Pulmonary artery endothelial cell (primary cell): ENCODE measurements around the gene C7orf33. TPM values are rescaled to one million over a fixed set of nuclear protein-coding genes. Genes with fewer than 3 reads are reported as not detected.
"Not testable (repeated sequence)": the region's sequence is repeated elsewhere in the genome, so short reads cannot be mapped to it uniquely, and the experiment has no call there.

Experiments used
- DNase-seq: peaks from one replicate; pipeline ENCODE4 v3.0.0-alpha.2; 2011; ENCODE audit warnings: low read depth, low spot score
- total RNA-seq: library from RNA; depleted of rRNA; stranded (reverse); fragments of >200 nt; gene quantifications from 2 replicates; pipeline ENCODE4 v1.2.3, GENCODE V29; 2014

Gene C7orf33
- total RNA-seq: not detected in 2 replicates

GRCh38 chr7:148590471-148590870 lies at the start of gene C7orf33:
Gene C7orf33 (plus strand): TSS chr7:148590766. CDS start chr7:148590926, 160 bp downstream.
- DNase-seq: no peak

GRCh38 chr7:148541891-148542504 lies 48.6 kb upstream of the C7orf33 start:
- DNase-seq: no peak

- no peak for DNase-seq
Measured at GRCh38 chr7:148543302-148543701, 47.3 kb upstream of the C7orf33 start.

DNA sequence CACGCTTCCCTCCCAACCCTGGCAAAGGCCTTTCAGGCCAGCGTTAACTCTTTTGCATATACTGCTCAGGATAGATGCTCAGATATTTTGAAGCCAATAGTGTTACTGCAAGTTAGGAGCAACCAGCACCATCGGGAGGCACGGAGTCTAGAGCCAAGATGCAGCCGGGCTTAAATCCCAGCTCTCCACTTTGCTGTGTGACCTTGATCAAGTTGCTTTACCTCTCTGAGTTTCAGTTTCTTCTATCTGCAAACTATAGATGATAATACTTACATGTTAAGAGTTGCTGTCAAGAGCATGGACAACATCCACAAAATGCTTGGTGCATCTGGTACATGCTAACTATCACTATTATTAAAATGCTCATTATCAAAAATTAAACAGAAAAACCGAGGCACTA lies 45.4 kb upstream of the C7orf33 start:
- no peak for DNase-seq

- no peak for DNase-seq
Measured at GRCh38 chr7:148545932-148546331, 44.6 kb upstream of the C7orf33 start.

GRCh38 chr7:148546857-148547256 lies 43.7 kb upstream of the C7orf33 start:
- DNase-seq: no peak

- no peak for DNase-seq
Measured at GRCh38 chr7:148547951-148548350, 42.6 kb upstream of the C7orf33 start.

DNA sequence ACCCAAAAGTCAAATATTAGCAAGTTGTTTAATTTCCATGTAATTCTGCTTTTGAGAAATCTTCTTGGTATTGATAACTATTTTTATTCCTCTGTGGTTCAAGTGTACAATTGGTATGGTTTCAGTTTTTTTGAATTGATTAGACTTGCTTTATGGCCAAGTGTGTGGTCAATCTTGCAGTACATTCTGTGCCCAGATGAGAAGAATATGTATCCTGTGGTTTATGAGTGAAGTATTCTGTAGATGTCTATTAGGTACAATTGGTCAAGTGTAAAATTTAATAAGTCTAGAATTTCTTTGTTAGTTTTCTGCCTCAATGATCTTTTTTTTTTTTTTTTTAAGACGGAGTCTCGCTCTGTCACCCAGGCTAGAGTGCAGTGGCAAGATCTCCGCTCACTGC lies 36.6 kb upstream of the C7orf33 start:
- DNase-seq: no peak

GRCh38 chr7:148556892-148557291 lies 33.7 kb upstream of the C7orf33 start:
- DNase-seq: no peak

DNA sequence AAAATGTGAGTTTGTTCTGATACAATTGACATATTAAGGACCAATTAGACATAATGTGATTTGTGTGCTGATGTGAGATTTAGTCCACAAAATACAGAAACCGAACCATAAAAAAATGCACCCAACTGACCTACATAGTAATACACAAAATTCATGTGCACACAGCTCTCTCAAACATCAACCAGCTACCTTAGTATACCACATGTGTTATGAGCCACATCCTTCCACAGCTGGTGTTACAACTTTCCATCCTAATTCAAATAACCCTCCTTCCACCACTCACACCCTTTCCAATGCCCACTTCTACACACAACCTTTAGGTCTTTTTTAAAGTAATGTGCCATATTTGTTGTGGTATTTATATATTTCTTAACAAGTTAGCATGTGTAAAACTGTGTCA lies 31.7 kb upstream of the C7orf33 start:
- no peak for DNase-seq

DNA sequence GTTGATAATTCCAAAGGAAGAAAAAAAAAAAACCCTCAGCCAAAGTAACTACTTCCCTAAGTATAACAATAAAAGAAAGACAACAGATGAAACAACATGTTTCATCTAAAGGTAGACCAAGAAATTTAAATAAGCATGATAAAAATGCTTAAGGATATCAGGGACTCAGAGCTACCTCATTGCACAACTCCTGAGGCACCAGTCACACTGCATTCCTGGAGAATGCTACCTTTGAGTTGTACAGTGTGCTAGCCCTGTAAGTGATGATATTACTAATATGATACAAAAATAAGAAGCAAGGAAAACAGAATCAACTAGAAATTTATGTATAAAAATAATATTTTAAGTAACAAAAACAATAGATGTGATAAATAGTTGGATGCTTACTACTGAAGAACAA lies 29.5 kb upstream of the C7orf33 start:
- no peak for DNase-seq

GRCh38 chr7:148563583-148564274 lies 26.8 kb upstream of the C7orf33 start:
- DNase-seq: no peak

DNA sequence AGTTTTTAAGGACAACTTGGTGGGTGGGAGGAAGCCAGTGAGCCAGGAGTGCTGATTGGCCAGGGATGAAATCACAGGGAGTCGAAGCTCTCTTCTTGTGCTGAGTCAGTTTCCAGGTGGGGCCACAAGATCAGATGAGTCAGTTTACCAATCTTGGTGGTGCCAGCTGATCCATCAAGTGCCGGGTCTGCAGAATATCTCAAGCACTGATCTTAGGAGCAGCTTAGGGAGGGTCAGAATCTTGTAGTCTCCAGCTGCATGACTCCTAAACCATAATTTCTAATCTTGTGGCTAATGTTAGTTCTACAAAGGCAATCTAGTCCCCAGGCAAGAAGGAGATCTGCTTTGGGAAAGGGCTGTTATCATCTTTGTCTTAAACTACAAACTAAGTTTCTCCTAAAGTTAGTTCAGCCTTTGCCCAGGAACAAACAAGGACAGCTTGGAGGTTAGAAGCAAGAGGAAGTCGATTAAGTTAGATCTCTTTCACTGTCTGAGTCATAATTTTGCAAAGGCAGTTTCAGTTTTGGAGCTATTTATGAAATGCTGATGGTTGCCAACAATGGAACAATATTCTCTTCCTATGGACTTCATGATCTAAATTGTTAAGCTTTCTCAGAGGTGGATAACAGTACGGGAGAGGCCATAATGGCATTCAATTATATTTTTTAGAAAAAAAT lies 26.2 kb upstream of the C7orf33 start:
- not testable (repeated sequence) for DNase-seq

DNA sequence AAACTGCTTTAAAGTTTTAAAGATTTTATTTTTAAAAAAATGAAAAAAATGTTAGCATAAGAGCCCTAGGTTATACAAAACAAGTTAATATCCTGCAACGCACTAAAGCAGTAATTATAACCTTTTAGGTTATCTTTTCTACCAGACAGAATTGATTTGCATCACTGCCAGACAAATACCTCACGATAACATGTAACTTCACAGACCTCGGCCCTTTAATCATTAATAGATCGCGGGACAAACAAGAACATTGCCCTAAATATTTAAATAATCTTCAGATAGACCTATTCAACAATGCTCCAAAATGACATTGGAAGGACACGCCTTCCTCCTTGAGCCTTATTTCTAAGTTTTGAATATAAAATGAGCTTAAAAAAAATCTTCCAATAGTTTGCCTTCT lies 23.8 kb upstream of the C7orf33 start:
- DNase-seq: no peak

GRCh38 chr7:148567524-148567923 lies 23.0 kb upstream of the C7orf33 start:
- no peak for DNase-seq

DNA sequence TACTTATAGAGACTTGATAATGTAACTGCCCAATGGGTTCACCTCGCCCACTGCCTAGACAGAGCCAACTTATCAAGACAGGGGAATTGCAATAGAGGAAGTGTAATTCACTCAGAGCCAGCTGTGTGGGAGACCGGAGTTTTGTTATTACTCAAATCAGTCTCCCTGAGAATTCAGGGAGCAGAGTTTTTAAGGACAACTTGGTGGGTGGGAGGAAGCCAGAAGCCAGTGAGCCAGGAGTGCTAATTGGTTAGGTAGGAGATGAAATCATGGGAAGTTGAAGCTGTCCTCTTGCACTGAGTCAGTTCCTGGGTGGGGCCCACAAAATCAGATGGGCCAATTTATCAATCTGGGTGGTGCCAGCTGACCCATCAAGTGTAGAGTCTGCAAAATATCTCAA lies 20.1 kb upstream of the C7orf33 start:
- no peak for DNase-seq

GRCh38 chr7:148570973-148571372 lies 19.6 kb upstream of the C7orf33 start:
- not testable (repeated sequence) for DNase-seq

- no peak for DNase-seq
Measured at GRCh38 chr7:148571381-148571780, 19.2 kb upstream of the C7orf33 start.

DNA sequence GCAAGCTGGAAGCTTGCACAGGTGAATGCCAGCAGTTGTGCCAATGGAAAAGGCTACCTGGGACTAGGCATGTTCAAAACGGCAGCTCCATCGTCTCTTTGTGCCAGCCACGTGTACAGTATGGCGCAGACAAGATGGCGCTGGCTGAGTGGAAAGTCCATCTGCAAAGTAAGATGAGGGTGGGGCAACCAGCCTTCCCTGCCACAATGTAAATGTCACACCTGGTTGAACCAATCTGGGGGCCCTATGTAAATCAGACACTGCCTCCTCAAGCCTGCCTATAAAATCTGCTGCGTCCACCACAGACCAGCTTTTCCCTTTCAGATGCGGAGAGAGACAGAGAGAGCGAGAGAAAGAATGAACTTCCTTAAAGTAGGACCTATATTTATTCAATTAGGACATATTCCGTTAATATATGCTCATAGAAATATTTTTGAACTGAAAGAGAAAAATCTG lies 18.5 kb upstream of the C7orf33 start:
- no peak for DNase-seq

DNA sequence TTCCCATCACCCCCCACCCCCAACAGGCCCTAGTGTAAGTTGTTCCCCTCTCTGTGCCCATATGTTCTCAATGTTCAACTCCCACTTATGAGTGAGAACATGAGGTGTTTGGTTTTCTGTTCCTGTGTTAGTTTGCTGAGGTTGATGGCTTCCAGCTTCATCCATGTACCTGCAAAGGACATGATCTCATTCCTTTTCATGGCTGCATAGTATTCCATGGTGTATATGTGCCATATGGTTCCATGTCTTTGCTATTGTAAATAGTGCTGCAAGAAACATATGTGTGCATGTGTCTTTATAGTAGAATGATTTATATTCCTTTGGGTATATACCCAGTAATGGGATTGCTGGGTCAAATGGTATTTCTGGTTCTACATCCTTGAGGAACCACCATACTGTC lies 17.0 kb upstream of the C7orf33 start:
- DNase-seq: not testable (repeated sequence)

DNA sequence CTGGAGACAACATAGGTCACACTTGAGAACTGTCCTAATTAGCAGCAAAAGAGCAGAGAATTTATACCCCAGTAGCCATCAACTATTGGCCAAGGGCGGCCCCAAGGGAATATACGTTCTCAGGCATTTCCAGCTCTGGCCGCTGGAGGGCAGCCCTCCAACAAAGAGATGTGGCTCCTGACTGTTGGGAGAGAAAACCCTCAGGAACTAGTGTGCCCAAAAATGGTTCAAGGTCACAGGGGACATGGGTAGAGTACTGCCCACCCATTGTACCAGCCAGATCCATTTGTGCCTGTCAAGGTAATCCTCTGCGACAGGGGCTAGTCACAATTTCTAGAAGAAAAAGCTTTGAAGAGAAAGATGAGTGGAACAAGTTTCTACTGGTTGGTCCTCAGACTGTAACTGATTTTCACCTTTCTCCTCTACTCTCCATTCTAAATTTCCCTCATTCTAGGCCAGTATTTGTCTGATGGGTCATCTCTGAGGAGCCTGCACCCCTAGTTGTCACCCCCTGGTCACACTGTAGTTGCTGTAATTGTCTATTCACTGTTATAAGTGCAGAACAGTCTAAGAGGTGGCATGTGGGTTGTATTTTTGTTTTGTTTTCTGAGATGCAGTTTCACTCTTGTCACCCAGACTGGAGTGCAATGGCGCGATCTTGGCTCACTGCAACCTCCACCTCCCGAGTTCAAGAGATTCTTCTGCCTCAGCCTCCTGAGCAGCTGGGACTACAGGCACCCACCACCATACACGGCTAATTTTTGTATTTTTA lies 14.7 kb upstream of the C7orf33 start:
- no peak for DNase-seq

DNA sequence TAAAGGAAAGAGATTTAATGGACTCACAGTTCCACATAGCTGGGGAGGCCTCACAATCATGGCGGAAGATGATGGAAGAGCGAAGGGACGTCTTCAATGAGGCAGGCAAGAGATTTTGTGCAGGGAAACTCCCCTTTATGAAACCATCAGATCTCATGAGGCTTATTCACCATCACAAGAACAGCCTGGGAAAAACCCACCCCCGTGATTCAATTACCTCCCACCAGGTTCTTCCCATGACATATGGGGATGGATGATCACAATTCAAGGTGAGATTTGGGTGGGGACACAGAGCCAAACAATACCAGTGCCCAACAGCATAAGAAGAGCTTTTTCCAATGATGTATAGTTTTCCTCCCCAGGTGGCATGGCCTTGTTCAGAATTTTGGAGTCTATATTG lies 11.2 kb upstream of the C7orf33 start:
- DNase-seq: no peak
